HG02840 (cell line): ENCODE data around the gene MAP2K4.

Source experiments
- ATAC-seq: cut with Tn5 transposase; IDR thresholded peaks from one replicate; pipeline ENCODE4 v1.9.1; 2021; ENCODE audit warnings: mild to moderate bottlenecking, moderate library complexity, moderate number of reproducible peaks; ENCODE audit not compliant: unreplicated experiment, low FRiP score

Gene MAP2K4

DNA sequence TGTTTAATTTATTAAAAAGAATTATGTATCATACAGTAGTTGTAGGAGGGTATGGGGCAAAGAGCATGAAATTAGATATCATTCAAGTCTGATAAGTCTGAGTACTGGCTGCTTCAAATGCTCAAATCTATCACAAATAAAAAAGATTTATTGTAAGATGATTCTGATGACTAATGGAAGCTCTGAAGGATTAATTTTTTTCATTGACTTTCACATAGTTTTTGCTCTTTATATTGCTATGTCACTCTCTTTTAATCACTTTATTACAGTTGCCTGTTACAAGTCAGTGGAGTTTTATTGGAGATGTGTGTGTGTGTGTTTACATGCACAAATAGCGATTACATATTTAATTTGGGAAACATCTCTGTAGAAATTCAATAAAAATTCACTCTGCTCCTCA is 15.0 kb downstream of the MAP2K4 start:
- no peak for ATAC-seq

DNA sequence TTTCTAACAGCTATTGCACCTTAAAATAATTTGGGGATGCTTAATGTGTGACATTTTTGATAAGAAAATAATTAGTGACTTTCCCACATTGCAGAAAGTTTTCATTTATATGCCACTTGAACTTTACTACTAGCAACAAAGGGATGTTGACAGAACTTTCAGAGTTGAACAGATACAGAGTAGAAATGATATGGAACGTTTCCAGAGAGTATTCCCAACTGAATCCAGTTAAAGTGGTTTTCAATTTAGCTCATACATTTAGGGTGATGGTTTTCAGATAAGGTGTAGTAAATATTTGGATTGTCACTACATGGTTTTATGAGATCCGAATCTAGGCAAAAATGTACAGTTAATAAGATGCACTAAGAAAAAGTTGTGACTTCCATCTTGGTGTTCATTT is 17.3 kb downstream of the MAP2K4 start:
- ATAC-seq: no peak

DNA sequence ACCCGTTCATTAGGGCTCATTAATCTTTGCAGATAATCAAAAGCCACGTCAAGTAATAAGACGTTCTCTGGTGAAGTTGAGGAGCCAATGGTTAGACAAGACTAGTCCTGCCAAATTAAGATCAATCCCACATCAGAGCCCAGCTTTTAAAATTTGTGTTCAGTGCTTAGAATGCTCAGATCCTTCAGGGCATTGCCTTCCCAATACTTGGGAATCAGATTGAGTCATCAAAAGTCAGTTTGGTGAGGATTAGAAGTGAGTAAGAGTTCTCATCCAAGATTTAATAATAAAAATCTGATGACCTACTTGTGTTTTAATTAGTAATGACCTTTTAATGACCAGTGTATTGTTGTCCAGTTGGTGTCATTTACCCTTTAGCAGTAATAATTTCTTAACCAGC is 19.8 kb downstream of the MAP2K4 start:
- no peak for ATAC-seq

DNA sequence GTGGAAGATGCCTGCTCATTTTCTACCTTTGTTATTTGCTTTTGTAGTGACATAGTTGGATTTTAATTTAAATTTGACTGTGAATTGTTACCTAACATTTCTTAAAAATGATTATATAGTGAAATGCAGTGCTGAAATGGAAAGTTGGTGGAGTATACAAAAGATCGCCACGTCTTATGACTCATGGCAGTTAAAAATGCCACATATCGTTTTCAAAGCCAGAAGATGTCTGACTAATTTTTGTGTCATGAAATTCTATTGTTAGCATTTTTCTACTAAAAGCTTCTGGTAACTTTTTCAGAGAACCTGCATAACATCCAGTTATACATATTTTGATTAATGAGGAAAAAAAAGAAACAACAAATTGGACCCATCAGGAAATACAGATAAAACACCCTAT is 20.6 kb downstream of the MAP2K4 start:
- no peak for ATAC-seq

DNA sequence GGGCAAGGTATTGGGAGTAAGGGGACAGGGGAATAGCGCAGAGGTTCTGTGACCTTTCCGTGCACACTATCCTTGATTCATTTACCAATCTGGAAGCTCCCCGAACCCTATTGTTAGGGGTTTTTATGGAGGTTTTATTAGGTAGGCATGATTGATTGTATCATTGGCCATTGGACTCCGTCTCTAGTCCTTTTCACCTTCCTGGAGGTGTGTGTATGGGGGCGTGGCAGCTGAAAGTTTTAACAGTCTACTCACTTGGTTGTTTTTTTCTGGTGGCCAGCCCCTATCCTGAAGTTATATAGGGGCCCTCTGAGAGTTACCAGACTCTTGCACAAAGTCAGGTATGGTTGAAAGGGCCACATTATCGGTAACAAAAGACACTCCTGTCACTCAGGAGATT is 23.0 kb downstream of the MAP2K4 start:
- no peak for ATAC-seq

DNA sequence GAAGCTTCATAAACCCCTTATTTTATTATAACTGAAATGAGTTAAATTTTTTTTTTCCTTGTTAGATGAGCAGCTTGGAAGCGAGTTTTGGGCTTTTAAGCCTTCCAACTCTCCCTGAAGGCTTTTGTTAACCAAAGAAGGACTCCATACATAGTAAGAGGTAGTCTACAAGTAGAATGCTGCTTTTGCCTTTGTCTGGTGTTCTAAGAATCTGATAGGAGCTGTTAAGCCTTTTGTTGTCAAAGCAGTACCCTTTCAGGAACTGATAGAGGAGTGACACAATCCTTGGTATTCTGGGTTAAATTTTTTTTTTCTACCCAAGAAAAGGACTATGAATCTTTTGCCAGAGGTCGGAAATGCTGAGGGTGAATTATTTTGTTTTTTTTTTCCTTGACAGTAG is 26.1 kb downstream of the MAP2K4 start:
- ATAC-seq: no peak

DNA sequence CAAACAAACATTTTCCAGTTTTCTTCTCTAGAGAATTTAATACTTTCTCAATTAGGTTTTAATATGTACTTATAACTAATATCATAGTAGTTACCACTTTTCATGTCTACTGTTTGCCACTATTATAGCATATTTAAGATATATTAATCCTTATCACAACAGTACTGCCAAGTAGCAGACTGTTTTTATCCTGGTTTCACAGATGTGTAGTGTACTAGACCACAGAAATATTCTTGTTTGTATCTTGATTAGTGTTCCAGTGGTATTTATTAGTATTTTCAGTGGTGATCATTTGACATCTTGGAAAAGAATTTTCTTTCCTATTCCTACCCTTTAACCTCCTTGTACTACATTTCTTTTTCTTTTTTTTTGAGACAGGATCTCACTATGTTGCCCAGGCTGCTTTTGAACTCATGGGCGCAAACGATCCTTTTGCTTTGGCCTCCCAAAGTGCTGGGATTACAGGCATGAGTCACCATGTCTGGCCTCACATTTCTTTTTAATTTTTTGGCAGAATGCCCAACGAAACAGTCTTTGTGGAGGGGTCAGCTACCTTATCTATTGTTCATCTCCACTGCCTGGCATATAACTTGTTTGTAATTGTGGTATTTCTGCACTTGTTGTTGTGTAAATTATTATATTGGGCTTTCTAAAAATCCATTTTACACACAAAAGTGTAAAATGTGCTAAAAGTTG is 27.2 kb downstream of the MAP2K4 start:
- ATAC-seq: no peak

DNA sequence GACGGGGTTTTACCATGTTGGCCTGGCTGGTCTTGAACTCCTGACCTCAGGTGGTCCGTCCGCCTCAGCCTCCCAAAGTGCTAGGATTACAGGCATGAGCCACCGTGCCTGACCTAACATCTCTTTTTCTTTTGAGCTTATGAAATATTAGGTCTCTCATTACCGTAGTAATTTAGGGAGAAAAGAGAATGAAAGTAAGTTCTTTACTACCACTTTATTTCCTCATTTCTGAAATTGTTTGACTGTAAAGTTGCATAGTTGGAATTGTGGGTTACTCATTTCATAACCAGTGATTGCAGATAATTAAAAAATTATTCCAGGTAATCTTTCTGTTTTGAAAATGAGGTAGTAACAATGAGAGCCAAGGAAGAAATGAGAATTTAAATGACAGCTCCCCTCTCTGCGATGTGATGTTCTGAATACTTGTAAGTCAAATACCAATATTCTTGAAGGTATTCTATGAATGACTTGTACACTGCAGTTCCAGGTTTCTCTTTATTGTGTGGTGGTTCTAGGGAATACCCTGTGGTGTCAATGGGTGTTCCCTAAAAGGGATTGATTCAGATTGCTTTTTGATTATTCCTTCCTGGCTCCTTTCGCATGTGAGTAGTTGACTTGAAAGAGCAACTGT is 28.3 kb downstream of the MAP2K4 start:
- no peak for ATAC-seq

DNA sequence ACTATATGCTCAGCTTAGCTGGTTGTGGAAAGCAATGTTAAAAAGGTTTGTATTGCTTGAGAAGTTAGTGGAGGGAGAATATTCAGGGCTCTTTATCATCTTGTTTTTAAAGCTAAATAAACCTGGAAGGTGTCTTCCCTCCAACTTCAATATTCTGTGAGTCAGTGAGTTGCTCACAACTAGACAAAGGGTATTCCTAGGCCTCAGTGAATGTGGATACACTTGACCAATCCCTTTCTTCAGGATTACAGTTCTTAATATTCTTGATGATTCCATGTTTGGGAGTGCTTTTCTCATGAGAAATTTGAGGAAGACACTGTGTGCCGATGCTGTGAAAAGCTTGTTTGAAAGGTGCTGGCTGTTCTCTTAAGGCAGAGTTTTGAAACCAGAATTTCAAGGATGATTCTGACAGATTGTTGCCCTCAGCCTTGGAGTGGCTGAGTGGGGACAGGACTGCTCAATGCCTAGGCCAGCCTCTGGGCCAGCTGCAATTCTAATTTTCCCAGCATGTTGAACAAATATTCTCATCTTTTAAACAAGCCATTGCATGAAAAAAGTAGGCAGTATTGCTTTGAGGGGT is 30.1 kb downstream of the MAP2K4 start:
- ATAC-seq: no peak

DNA sequence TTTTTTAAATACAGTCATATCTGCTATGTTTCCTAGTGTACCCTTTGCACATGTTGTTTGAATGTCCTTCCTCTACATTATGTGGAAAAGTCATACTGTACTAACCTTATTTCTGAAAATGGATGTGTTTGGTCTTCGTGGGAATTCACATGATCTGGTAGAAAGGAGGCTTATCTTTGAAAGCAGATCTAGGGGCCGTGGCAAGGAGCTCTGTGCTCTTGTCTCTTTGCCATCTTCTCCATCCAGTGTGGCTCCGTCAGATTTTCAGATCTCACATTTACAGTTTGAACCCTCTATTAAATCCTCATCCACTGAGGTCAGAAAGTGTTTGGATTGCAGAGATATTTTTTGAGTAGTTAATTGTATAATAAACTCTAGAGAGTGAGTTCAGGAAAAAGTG is 32.9 kb downstream of the MAP2K4 start:
- ATAC-seq: no peak

DNA sequence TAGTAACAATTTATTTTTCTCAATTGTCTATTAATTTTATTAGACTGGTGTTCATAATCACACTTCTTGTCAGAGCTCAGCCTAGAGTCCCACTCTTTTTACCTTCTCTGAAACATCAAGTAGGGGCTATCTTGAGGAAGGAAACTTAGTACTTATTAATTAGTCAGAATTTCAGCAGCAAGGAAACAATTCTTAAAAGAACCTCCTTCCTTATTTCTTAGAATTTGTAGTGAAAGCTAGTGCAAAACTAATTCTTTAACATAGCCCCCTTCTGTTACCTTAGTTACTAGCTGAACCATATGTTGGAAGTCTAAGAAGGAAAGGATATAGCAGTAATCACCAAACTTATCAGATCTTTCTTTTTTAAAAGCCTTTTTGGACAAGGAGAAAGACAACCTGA is 35.2 kb downstream of the MAP2K4 start:
- ATAC-seq: no peak

DNA sequence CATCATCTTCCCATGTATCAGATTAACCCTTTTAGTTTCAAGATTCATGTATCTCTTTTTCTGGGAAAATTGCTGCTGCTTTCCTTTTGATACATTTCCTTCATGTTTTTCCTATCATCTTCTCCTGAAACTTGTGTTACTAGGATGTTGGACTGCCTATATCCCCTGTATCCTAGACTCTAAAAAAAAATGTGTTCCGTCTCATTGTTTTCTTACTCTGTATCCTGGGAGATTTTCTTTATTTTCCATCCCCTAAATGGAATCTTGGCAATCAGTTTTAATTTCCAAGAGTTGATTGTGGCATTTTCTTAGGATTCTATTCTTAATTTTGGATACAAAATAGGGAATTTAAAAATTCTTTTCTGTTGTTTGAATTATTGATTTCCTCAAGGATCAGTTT is 36.8 kb downstream of the MAP2K4 start:
- ATAC-seq: no peak

DNA sequence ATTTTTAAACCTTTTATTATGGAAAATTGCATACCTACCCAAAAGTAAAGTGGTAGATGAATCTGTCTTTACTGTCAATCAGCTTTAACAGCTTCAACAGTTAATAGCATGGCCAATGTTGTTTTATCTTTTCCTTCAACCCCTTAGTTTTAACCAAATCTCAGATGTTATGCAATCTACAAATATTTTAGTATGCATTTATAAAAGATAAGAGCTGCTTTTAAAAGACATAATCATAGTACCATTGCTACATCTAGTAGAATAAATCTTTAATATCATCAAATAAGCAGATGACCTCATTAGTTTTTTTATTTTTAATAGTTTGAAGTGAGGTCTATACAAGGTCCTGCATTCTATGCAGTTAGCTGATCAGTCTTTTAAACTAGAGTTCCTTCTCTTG is 37.9 kb downstream of the MAP2K4 start:
- ATAC-seq: no peak

DNA sequence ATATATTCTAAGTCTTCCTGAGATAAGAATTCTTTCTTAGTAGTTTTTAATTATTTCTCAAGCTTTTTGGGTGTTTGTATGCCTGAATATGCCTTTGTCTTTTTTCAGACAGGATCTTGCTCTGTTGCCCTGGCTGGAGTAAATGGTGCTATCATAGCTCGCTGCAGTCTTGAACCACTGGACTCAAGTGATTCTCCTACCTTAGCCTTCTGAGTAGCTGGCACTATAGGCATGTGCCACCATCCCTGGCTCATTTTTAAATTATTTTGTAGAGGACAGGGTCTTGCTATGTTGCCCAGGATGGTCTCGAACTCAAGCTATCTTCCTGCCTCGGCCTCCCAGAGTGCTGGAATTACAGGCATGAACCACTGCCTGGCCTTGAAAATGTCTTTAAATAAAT is 41.6 kb downstream of the MAP2K4 start:
- no peak for ATAC-seq

DNA sequence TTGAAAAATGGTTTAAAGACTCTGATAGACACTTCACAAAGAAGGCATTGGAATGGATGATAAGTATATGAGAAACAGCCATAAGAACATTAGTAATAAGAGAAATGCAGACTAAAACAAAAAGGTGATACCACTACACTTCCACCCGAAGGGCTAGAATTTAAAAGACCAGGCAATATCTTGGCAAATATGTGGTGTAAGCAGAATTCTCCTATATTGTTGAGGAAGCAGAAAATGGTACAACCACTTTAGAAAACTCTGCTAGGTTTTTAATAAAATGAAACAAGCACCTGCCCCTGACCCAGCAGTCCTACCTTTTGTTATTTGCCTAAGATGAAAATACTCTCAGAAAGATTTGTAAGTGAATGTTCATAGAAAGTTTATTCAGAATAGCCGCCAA is 43.7 kb downstream of the MAP2K4 start:
- no peak for ATAC-seq

DNA sequence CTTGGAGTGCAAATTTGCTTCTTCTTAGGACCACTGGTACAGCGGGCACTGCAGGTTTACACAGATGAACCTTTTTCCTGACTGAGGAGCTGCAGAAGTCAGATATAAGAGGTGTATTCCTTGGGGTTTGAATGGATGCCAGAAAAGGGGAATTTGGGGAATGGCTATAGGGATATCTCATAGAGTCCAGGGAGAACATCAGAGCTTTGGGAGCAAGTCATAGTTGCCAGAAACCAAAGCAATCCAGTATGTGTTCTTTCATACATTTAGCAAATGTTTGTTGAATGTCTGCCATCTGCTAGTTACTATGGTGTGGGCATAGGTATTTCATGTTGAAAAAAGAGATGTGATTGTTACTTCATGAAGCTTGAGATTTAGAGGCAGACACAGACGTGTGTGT is 46.8 kb downstream of the MAP2K4 start:
- ATAC-seq: no peak

DNA sequence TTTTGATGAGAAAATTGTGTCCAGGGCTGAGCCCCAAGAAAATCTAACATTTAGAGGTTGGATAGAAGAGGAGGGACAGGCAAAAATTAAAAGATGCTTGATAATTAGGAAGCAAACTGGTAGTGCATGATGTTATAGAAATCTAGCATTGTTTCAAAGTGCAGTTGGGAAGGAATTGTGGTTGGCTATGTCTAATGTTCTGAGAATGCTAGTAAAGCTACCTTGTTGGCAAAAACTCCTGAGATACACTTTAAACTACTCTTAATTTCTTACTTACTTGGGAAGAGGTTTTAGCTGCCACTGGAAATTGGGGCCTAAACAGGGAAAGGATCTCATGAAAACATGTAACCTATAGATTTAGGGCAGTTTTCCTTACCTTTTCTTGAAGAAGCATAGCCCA is 48.3 kb downstream of the MAP2K4 start:
- no peak for ATAC-seq

DNA sequence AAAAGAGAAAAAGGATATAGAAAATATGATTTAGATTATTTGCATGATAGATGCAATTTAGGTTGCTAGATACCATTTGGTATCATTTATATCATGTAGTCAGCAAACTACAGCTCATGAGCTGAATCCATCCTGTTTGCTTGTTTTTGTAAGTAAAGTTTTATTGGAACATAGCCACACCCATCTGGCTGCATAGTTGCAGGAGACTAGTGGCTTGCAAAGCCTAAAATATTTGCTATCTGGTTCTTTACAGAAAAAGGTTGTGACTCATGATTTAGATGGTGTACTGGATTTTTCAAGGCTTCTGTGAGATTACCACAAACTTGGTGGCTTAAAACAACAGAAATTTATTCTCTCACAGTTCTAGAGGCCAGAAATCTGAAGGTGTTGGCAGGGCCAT is 49.9 kb downstream of the MAP2K4 start:
- ATAC-seq: no peak

DNA sequence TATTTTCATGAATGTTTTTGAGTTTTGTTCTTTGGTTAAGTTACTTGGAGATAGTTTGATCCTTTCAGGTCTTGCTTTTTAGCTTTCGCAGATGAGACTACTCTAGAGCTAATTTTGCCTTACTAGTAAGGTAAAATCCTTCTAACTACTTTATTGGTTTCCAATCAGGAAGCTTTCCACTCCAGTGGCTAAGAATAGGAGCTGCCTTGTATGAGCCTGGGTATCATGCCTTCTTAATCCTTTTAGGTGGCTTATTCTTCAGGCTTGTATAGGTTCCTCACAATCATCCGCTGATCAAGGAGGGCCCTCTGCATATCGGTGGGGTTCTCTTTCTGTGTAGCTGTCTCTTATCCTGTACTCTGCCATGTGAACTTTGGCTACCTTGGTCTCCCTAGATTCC is 53.7 kb downstream of the MAP2K4 start:
- no peak for ATAC-seq

DNA sequence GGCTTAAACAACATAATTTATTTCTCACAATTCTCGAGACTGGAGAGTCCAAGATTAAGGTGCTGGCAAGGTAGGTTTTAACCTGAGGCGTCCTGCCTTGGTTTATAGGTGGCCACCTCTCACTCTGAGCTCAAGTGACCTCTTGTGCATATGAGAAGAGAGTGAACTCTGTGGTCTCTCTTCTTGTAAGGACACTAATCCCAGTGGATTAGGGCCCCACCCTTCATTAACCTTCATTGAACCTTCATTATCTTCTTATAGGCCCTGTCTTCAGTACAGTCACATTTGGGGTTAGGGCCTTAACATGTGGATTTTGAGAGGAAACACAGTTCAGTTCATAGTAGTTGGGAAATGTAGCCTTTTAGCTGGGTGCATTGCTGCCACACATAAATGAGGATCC is 57.1 kb downstream of the MAP2K4 start:
- no peak for ATAC-seq

DNA sequence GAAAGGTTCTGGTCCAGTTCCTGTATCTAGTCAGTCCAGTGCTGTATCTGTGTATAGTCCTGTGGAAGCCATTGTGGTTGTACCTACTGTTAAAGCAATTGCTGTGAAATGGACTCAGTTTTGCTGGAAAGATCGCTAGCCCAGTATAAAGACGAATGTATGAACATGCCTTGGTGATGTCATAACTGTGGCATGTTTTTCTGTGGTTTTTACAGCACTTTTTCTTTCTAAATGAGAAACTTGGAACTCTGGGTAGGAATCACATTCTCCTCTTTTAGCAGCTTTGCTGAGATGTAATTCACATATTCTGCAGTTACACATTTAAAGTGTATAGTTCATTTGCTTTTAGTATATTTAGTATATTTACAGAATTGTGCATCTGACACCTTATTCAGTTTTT is 58.1 kb downstream of the MAP2K4 start:
- ATAC-seq: no peak

DNA sequence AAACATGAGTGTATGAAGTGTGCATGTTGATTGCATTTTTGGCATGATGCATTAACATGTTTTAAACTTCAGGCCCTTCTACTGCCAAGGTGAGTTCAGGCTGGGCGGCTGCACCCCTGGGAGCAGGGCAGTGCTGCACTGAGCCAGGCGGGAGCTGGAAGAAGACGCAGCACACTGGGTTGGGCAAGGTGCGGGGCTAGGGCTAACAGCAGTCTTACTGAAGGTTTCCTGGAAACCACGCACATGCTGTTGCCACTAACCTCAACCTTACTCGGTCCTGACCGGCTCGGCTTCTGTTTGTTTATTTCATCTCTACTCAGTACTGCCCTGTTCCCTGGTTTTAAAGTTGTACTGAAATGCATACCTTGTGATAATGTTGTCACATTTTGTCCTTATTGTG is 61.0 kb downstream of the MAP2K4 start:
- no peak for ATAC-seq
